ENCODE results near the gene OSBPL6.

Gene OSBPL6

DNA sequence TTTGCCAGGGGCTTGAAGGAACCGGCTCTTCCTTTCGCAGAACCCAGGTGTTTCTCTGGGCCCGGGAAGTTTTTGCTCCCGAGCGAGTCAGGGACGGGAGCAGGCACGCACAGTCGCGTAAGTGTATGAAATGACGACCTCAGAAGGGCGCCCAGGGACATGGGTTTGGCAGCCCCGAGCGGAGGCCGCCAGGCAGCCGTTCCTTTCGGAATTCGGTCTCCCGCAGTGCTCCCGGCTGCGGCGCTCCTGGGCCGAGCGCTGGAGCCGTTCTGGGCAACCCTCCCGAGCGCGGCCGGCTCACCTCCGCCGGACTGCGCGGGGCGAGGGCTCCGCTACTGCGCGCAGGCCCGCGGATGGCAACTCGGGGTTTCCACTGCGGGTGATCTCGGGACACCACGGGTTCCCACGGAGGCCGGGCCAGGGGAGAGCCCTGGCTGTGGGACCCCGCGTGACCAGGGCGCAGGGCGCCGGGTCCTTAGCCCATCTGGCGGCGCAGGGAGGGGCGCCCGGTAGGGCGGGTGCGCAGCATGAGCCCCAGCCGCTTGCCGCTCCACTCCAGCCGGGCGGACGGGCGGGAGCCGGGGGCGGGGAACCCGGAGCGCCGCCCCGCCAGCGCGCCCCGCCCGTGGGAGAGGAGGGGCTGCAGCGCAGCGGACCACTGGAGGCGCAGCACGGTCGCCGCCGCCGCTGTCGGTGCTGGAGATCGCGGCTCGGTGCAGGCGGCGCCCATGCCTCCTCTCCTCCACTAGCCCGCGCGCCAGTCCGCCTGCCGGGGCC is at the start of gene OSBPL6:
Gene OSBPL6 (plus strand): TSS at position 690 of the 777 bp plus-strand sequence. CDS start 111,673 bp downstream, outside the sequence.
- no peak for TF ChIP-seq GATA2 (IDR thresholded peaks at IDR 0.05; ENCODE audit: low read depth, low read length)
- no peak for TF ChIP-seq GATA3 (IDR thresholded peaks at IDR 0.05; ENCODE audit: low read depth, low read length)

DNA sequence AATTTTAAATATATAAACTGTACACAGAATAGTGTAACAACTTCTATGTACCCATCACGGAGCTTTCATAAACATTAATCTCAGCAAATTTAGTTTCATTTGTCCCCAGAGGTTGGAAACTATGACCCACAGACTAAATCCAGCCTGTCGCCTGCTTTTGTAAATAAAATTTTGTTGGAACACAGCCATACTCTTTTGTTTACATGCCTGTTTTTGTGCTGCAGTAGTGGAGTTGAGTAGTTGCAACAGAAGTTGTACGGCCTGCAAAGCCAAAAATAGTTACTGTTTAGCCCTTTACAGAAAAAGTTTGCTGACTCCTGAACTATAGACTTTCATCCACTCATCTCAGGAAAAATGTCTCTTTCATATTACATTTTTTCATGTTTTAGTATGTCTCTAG is 42.3 kb upstream of the OSBPL6 start:
- TF ChIP-seq GATA3 (IDR thresholded peaks at IDR 0.05; ENCODE audit: low read depth, low read length) (no peak), GATA2 (IDR thresholded peaks at IDR 0.05; ENCODE audit: low read depth, low read length) (no peak)

DNA sequence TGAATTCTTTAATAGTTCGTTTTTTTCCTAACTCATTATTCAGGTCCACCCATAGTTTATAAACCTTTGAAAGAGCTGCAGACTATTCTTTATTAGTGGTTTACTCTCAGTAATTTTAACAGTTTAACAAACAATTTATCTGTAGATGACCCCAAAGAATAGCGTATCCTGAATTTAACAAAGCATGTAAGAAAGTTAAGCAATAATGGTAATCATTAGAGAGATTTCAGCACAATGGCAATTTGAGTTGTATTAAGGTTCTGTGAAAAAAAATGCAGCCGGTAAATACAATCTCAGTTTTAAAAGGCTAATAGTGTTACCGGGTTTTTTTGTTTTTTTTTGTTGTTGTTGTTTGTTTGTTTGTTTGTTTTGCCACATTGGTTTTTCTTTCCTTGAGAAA is 41.8 kb upstream of the OSBPL6 start:
- TF ChIP-seq GATA2 (IDR thresholded peaks at IDR 0.05; ENCODE audit: low read depth, low read length) (no peak), GATA3 (IDR thresholded peaks at IDR 0.05; ENCODE audit: low read depth, low read length) (no peak)

DNA sequence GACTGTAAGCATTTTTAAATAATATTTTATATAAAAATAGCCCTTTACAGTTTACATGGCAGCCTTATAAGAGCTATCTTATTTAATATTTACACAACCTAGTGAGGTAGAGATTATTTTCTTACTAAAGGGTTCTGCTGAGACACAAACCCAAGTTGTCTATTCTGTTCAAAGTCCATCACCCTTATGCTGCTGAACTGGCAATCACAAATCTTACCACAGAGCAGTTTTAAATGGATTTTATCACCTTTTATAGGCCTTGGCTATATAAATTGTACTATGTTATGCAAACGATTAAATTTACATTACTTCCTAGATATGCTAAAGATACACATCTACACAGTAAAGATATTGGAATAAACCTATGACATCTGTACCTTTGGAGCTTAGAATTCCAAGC is 41.3 kb upstream of the OSBPL6 start:
- no peak for TF ChIP-seq GATA2 (IDR thresholded peaks at IDR 0.05; ENCODE audit: low read depth, low read length)
- no peak for TF ChIP-seq GATA3 (IDR thresholded peaks at IDR 0.05; ENCODE audit: low read depth, low read length)

DNA sequence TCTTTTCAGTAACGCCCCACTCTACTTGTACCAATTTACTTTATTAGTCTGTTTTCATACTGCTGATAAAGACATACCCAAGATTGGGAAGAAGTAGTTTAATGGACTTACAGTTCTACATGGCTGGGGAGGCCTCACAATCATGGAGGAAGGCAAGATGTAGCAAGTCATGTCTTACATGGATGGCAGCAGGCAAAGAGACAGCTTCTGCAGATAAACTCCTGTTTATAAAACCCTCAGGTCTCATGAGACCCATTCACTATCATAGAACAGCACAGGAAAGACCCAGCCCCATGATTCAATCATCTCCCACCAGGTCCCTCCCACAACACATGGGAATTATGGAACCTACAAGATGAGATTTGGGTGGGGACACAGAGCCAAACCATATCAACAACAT is 38.8 kb upstream of the OSBPL6 start:
- TF ChIP-seq GATA3 (IDR thresholded peaks at IDR 0.05; ENCODE audit: low read depth, low read length) (no peak), GATA2 (IDR thresholded peaks at IDR 0.05; ENCODE audit: low read depth, low read length) (no peak)

DNA sequence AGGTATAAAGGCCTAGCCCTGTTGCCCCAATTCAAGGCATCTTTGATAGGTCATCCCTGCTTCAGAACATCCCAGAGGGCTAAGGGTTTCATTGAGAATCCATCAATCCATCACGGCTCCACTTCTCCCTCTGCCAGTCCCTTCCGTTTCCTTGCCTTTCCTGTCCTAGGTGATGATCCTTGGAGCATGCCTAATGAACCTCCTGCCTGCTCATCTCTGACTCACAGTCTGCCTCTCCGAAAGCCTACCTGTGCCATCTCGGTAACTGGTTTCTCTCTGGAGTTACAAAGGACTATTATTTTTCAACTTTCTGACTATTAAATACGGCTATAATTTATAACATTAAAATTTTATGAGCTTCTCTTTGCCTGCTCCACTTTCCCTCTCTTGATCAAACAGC is 36.7 kb upstream of the OSBPL6 start:
- no peak for TF ChIP-seq GATA3 (IDR thresholded peaks at IDR 0.05; ENCODE audit: low read depth, low read length)
- TF ChIP-seq GATA2 (IDR thresholded peaks at IDR 0.05; ENCODE audit: low read depth, low read length): no peak

DNA sequence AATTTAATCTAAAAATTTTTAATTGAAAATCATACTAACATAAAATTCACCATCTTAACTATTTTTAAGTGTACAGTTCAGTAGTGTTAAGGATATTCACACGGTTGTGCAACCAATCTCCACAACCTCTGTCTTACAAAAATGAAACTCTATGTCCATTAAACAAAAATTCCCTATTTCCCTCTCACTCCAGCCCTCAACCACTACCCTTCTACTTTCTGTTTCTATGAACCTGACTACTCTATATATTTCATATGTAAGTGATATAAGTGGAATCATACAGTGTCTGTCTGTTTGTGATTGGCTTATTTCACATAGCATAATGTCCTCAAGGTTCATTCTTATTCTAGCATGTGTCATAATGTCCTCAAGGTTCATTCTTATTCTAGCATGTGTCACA is 34.3 kb upstream of the OSBPL6 start:
- TF ChIP-seq GATA2 (IDR thresholded peaks at IDR 0.05; ENCODE audit: low read depth, low read length) (no peak), GATA3 (IDR thresholded peaks at IDR 0.05; ENCODE audit: low read depth, low read length) (no peak)

DNA sequence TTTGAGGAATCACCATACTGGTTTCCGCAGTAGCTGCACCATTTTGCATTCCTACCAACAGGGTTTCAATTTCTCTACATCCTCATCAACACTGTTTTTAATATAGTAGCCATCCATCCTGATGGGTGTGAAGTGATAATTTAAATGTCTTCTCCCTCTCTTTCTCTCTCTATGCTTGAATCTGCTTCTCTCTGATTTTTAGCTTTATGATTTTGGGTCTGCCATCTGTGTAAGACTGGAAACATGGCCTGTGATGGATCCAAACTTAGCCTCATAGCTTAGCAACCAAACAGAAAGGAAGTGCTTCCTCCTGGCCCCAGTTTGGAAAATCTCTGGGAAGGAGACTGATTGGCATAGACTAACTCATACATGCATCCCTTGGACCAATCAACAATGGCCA is 33.7 kb upstream of the OSBPL6 start:
- no peak for TF ChIP-seq GATA2 (IDR thresholded peaks at IDR 0.05; ENCODE audit: low read depth, low read length)
- no peak for TF ChIP-seq GATA3 (IDR thresholded peaks at IDR 0.05; ENCODE audit: low read depth, low read length)

DNA sequence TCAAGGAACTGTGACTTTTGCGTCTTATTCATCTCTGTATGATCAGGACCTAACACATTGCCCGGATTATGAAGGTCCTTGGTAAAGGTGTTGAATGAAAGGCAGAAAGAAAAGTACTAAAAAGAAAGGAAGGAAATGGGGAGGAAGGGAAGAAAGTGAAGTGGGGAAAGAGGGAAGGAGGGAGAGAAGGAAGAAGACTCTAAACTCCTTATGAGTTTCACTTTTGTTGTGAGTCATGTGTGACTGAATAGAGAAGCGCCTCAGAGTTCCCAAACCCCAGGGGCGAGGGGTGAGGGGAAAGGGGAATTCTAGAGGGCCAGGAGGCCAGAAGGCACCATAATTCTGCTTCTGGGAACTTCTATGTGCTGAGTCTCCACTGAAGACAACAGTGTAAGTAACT is 30.9 kb upstream of the OSBPL6 start:
- TF ChIP-seq GATA3 (IDR thresholded peaks at IDR 0.05; ENCODE audit: low read depth, low read length) (no peak), GATA2 (IDR thresholded peaks at IDR 0.05; ENCODE audit: low read depth, low read length) (no peak)

DNA sequence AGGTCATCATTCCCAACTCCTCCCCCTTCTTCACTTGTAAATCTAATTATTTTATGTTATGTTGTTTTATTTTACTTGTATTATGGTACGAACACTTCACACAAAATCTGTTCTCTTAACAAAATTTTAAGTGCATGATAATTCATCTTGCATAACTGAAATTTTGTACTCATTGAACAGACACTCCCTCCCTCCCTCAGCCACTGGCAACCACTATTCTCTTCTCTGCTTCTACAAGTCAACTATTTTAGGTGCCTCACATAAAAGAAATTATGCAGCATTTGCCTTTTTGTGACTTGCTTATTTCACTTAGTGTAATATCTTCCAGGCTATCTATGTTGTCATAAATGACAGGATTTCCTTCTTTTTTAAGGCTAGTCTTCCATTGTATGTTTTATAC is 30.4 kb upstream of the OSBPL6 start:
- TF ChIP-seq GATA2 (IDR thresholded peaks at IDR 0.05; ENCODE audit: low read depth, low read length): no peak
- TF ChIP-seq GATA3 (IDR thresholded peaks at IDR 0.05; ENCODE audit: low read depth, low read length): no peak

DNA sequence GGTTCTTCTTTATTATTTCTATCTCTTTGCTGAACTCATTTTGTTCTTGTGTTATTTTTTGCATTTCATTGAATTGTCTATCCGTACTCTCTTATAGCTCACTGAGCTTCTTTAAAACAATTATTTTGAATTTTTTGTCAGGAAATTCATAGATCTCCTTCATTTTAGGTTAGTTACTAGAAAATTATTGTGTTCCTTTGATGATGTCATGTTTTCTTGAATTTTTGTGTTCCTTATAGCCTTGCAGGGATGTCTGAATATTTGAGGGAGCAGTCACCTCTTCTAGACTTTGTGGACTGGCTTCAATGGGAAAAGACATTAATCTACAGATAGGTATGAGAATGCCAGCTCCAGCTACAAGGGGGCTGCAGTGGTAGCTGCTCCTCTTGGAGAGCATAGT is 20.7 kb upstream of the OSBPL6 start:
- TF ChIP-seq GATA2 (IDR thresholded peaks at IDR 0.05; ENCODE audit: low read depth, low read length): no peak
- TF ChIP-seq GATA3 (IDR thresholded peaks at IDR 0.05; ENCODE audit: low read depth, low read length): no peak

DNA sequence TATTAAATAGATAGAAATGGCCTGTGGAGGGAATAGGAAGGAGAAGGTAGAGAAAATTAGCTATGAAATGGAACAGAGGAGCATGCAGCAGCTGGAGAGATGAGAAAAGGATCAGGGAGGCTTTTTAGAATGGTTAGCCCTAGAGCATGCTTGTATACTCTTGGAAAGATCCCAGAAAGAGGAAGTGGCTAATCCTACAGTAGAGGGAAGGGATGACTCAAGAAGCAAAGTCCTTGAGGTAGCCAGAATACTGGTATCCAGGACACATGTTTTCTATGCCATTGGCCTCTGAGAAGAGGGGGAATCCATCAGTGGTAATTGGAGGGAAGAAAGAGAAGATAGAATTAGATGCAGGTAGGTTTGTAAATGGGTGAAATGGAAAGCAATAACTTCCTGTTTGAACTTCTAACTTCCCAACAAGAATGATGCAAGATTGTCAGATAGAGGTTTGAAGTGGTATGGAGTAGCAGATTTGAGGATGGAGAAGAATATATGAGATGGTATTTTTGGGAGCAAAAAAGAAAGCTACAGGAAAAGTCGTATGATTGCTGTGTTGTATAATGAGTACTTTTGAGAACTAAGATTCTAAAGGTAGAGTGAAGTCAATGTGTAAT is 17.1 kb upstream of the OSBPL6 start:
- TF ChIP-seq GATA3 (IDR thresholded peaks at IDR 0.05; ENCODE audit: low read depth, low read length): no peak
- no peak for TF ChIP-seq GATA2 (IDR thresholded peaks at IDR 0.05; ENCODE audit: low read depth, low read length)

DNA sequence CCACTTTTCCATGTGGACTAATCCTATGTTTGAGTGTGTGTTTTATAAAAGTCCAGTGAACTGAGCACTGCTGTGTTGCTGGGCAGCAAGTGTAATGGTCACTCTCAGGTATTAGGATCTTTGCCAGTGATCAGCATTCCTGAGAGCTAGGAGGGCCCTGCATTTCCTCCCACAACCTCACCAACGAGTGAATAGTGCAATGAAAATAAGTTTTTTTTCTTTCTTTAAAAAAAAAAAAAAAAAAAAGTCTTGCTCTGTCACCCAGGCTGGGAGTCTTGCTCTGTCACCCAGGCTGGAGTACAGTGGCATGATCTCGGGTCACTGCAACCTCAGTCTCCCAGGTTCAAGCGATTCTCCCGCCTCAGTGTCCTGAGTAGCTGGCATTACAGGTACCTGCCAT is 6.5 kb upstream of the OSBPL6 start:
- TF ChIP-seq GATA3 (IDR thresholded peaks at IDR 0.05; ENCODE audit: low read depth, low read length) (no peak), GATA2 (IDR thresholded peaks at IDR 0.05; ENCODE audit: low read depth, low read length) (no peak)

DNA sequence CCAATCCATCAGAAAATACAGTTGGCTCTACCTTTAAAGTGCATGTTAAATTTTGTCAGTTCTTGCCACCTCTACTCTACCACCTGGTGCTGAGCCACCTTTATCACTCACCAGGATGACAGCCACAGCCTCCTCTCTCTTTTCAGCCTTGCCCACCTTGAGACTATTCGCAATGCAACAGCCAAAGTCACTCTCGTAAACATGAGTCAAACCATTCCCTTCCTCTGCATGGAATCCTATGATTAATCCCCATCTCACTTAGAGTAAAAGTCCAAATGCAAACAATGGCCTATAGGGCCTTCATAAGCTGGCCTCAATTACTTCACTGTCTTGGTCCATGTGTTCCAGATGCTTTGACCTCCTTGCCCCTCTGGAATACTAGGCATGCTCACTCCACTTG is 5.8 kb upstream of the OSBPL6 start:
- no peak for TF ChIP-seq GATA2 (IDR thresholded peaks at IDR 0.05; ENCODE audit: low read depth, low read length)
- no peak for TF ChIP-seq GATA3 (IDR thresholded peaks at IDR 0.05; ENCODE audit: low read depth, low read length)

DNA sequence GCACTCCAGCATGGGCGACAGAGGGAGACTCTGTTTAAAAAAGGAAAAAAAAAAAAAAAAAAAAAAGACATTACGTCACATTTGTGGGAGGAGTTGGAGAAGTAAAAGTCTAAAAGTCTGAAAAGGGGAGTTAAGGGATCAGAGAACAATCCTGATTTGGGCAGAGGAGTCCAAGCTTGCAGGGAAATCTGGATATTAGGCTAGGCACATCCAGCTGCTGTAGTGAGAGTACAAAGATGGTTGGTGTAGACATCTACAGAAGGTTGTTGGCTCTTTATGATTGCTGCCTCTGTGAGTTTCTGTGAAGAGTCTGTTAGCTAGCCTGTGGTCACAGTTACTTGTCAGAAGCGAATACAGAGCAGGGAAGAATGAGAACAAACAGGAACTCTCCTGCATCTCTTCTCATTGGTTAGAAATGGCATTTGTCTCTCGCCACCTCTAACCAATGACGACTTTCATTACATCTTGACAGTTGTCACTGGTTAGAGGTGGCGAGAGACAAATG is 3.3 kb upstream of the OSBPL6 start:
- TF ChIP-seq GATA2 (IDR thresholded peaks at IDR 0.05; ENCODE audit: low read depth, low read length): no peak
- TF ChIP-seq GATA3 (IDR thresholded peaks at IDR 0.05; ENCODE audit: low read depth, low read length): no peak

Measured in SH-SY5Y (cell line).